PC-9 (cell line): Measurements from ENCODE around the gene LUC7L. TPM values are rescaled to one million over a fixed set of nuclear protein-coding genes. Genes with fewer than 3 reads are reported as not detected.

Experiments used
- BruUV-seq: library from RNA; stranded (reverse); fragments of 400-500 nt; replicated peaks from 2 replicates; lab custom pipeline; 2021; lab: Mats Ljungman, UMichigan
- CTCF ChIA-PET: fragments of 300-600 bp; sonication (Branson Sonifier 250); formaldehyde crosslinking; loops from one replicate; lab custom pipeline; 2022; ENCODE audit warnings: antibody characterized with exemption; lab: Charles Lee
- POLR2A ChIA-PET: fragments of 300-600 bp; sonication (Branson Sonifier 250); formaldehyde crosslinking; loops from one replicate; lab custom pipeline; 2022; ENCODE audit warnings: antibody characterized with exemption; ENCODE audit not compliant: unreplicated experiment; lab: Charles Lee
- DNase-seq, 2 experiments: peaks; one replicate each; pipeline versions ENCODE4 v3.0.0 to v3.0.0-alpha.2; 2015 to 2022; ENCODE audit warnings: mixed read lengths in 1 of 2
- H2AFZ ChIP-seq: fragments of 200-600 bp; sonication (generic); 2 replicates; pipeline ENCODE4 v1.8.1; 2017; ENCODE audit warnings: antibody characterized with exemption
- H3F3A ChIP-seq: fragments of 200-600 bp; sonication (generic); 2 replicates; pipeline ENCODE4 v1.8.1; 2017; ENCODE audit warnings: antibody characterized with exemption, mild to moderate bottlenecking, low read depth; ENCODE audit not compliant: insufficient read depth
- H3K27ac ChIP-seq: fragments of 200-600 bp; sonication (generic); 2 replicates; pipeline ENCODE4 v1.6.1; 2016; ENCODE audit warnings: mixed run types
- H3K27me3 ChIP-seq: fragments of 200-600 bp; sonication (generic); 2 replicates; pipeline ENCODE4 v1.6.1; 2016; ENCODE audit warnings: low read depth, mixed run types; ENCODE audit not compliant: insufficient read depth
- H3K36me3 ChIP-seq: fragments of 200-600 bp; sonication (generic); 2 replicates; pipeline ENCODE4 v1.6.1; 2016; ENCODE audit warnings: low read depth, mixed run types
- H3K4me1 ChIP-seq: fragments of 200-600 bp; sonication (generic); replicated peaks from 2 replicates; pipeline ENCODE4 v1.6.1; 2016; ENCODE audit warnings: mixed run types; ENCODE audit not compliant: insufficient read depth
- H3K4me2 ChIP-seq: fragments of 200-600 bp; sonication (generic); 2 replicates; pipeline ENCODE4 v1.6.1; 2017; ENCODE audit warnings: mixed run types
- H3K4me3 ChIP-seq: fragments of 200-600 bp; sonication (generic); 2 replicates; pipeline ENCODE4 v1.6.1; 2016; ENCODE audit warnings: mixed run types
- H3K79me2 ChIP-seq: fragments of 200-600 bp; sonication (generic); 2 replicates; pipeline ENCODE4 v1.6.1; 2017; ENCODE audit warnings: low read depth, mixed run types
- H3K9me2 ChIP-seq: fragments of 200-600 bp; sonication (generic); 2 replicates; pipeline ENCODE4 v1.8.1; 2017; ENCODE audit warnings: mild to moderate bottlenecking; ENCODE audit not compliant: insufficient read depth
- H3K9me3 ChIP-seq: fragments of 200-600 bp; sonication (generic); 2 replicates; pipeline ENCODE4 v1.8.1; 2016; ENCODE audit warnings: low read depth; ENCODE audit not compliant: insufficient read depth
- H4K20me1 ChIP-seq: fragments of 200-600 bp; sonication (generic); 2 replicates; pipeline ENCODE4 v1.8.1; 2017; ENCODE audit not compliant: insufficient read depth
- EZH2 ChIP-seq: fragments of 200-600 bp; sonication (generic); IDR thresholded peaks from 2 replicates; pipeline ENCODE4 v1.8.0; 2017; ENCODE audit warnings: antibody characterized with exemption, low read depth
- intact Hi-C: fragments of 100-400 bp; cut with micrococcal nuclease; formaldehyde crosslinking; loops from one replicate; pipeline ENCODE4 v1.10.0; 2022; ENCODE audit not compliant: unreplicated experiment
- total RNA-seq: library from RNA; stranded (reverse); gene quantifications from 2 replicates; pipeline ENCODE4 v1.2.3, GENCODE V29; 2021
- TF ChIP-seq, protein P1 (sequence below): fragments of 200-600 bp; sonication (generic); conservative IDR thresholded peaks from 2 replicates; pipeline ENCODE4 v1.6.1; 2017; ENCODE audit warnings: mixed run types, antibody characterized with exemption, mild to moderate bottlenecking, moderate library complexity

Gene LUC7L
- total RNA-seq, 1 experiment from 2014 or later, result 64.3 TPM

DNA sequence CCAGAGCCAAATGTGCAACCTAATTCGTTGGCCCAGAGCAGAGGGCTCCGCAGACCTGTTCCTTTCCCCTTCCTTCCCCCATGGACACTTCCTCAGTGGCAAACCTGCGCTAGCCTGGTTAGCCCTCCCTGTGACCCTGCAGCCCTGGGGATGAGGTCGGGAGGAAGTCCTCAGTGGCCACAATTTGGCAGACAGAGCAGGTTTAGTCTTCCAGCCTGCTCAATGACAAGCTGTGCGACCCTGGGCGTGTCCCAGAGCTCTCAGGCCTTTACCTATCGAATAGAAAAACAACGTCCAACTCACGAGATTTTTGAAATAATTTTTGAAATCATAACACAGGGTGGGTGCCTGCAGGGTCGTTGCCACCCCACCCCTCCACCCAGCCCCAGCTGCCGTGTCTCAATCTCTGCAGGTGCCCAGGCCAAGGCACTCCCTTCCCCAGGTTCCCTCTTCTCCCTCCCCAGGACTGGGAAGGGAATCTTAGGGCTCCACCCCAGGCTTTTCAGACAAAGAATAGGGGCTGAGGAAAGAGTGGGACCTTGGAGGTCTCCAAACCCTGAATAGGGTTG is 62.0 kb downstream of the LUC7L start:
- Histone ChIP-seq H3K9me2 (no peaks in the 10 kb centered on the region), H3K4me3 (no peak overlapping the region), H3K4me1 (no peaks in the 10 kb centered on the region), H3K36me3 (no peaks in the 10 kb centered on the region), H3K4me2 (no peak overlapping the region), H2AFZ (no peak overlapping the region), H3K9me3 (no peaks in the 10 kb centered on the region), H3F3A (peaks cover 6% of the 10 kb centered on the region; the same call in 1 of the 2 replicates), H3K79me2 (no peaks in the 10 kb centered on the region), H3K27me3 (peaks cover 14% of the 10 kb centered on the region), H4K20me1 (no peaks in the 10 kb centered on the region), H3K27ac (no peak overlapping the region)
- DNase-seq, result no peak
- no TSS peak for BruUV-seq
- CTCF ChIA-PET, result no interaction called here
- TF ChIP-seq, protein P1, sequence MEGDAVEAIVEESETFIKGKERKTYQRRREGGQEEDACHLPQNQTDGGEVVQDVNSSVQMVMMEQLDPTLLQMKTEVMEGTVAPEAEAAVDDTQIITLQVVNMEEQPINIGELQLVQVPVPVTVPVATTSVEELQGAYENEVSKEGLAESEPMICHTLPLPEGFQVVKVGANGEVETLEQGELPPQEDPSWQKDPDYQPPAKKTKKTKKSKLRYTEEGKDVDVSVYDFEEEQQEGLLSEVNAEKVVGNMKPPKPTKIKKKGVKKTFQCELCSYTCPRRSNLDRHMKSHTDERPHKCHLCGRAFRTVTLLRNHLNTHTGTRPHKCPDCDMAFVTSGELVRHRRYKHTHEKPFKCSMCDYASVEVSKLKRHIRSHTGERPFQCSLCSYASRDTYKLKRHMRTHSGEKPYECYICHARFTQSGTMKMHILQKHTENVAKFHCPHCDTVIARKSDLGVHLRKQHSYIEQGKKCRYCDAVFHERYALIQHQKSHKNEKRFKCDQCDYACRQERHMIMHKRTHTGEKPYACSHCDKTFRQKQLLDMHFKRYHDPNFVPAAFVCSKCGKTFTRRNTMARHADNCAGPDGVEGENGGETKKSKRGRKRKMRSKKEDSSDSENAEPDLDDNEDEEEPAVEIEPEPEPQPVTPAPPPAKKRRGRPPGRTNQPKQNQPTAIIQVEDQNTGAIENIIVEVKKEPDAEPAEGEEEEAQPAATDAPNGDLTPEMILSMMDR, result no peak
- TF ChIP-seq EZH2, result no peak
- intact Hi-C loops, result no loop called here
- POLR2A ChIA-PET, result no interaction called here

DNA sequence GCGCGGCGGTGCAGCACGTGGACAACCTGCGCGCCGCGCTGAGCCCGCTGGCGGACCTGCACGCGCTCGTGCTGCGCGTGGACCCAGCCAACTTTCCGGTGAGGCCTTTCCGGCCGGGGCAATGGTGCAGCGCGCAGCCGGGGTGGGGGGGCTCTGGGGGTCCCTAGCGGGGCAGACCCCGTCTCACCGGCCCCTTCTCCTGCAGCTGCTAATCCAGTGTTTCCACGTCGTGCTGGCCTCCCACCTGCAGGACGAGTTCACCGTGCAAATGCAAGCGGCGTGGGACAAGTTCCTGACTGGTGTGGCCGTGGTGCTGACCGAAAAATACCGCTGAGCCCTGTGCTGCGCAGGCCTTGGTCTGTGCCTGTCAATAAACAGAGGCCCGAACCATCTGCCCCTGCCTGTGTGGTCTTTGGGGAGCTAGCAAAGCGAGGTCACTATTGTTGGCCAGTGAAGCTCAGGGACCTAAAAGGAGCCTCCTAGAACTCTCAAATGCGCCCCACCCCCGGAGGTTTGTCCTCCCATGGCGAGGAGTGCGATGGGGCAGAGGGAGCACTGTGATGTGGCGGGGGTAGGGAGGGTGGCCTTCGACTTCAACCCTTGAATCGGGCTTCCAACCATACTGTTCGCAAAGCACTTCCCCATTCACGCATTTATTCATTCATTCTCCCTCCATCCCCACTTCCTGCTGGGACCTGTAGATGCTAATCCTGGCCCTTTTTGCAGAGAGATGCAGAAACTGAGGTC is 62.7 kb downstream of the LUC7L start:
- intact Hi-C loops, result no loop called here
- Histone ChIP-seq H3K27me3 (peaks cover 14% of the 10 kb centered on the region), H3K36me3 (no peaks in the 10 kb centered on the region), H3K9me3 (no peaks in the 10 kb centered on the region), H3K27ac (no peak overlapping the region), H3F3A (peaks cover 6% of the 10 kb centered on the region; the same call in 1 of the 2 replicates), H3K4me1 (no peaks in the 10 kb centered on the region), H2AFZ (no peak overlapping the region), H3K9me2 (no peaks in the 10 kb centered on the region), H3K79me2 (no peaks in the 10 kb centered on the region), H3K4me3 (no peak overlapping the region), H3K4me2 (no peak overlapping the region), H4K20me1 (no peaks in the 10 kb centered on the region)
- CTCF ChIA-PET, result no interaction called here
- TF ChIP-seq, protein P1, result no peak
- no peak for TF ChIP-seq EZH2
- BruUV-seq, result no TSS peak
- POLR2A ChIA-PET, result no interaction called here
- no peak for DNase-seq

DNA sequence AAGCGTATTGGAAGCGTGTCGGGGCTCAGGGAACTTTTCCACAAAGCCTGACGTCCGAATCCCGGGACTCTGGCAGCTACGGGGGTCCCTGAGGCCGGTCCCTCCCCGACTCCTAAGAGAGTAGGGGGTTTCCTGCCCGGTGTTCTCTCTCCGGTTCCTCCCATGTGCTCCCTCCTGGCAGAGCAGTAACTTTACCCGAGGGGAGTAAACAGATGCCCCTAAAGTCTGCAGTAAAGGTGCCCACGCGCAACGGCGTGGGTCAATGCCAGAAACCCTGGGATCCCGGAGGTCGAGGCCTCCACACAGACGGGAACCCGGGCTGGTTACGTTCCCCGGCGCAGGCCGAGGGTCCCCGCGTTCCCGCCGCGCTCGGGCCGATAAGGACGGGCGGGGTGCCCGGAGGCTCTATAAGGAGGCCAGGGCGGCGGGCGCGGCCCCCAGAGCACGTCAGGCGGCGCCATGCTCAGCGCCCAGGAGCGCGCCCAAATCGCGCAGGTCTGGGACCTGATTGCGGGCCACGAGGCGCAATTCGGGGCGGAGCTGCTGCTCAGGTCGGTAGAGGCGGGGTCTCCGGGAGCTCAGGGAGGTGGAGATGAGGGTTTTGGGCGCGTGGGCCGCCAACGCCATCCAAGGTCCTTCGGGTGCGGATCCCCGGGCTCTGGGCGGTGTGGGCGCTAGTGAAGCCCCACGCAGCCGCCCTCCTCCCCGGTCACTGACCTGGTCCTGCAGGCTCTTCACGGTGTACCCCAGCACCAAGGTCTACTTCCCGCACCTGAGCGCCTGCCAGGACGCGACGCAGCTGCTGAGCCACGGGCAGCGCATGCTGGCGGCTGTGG is 63.5 kb downstream of the LUC7L start, which contains the start of gene HBM:
TSS of gene HBM (plus strand) at position 440 of the 836 bp plus-strand sequence. CDS start at position 460, 20 bp downstream.
- no peaks in the 10 kb centered on the region for H3K9me2 ChIP-seq
- ChIA-PET POLR2A (no interaction called here), CTCF (no interaction called here)
- BruUV-seq, result no TSS peak
- H3F3A ChIP-seq, result peaks cover 6% of the 10 kb centered on the region; the same call in 1 of the 2 replicates
- no peak within 1 kb of the TSS for H3K27ac ChIP-seq
- peaks cover 17% of the 10 kb centered on the region for H3K27me3 ChIP-seq
- DNase-seq, result no peak
- H3K9me3 ChIP-seq, result no peaks in the 10 kb centered on the region
- H3K36me3 ChIP-seq, result no peaks in the 10 kb centered on the region
- no peaks in the 10 kb centered on the region for H4K20me1 ChIP-seq
- H3K4me2 ChIP-seq, result no peak within 1 kb of the TSS
- no peaks in the 10 kb centered on the region for H3K4me1 ChIP-seq
- TF ChIP-seq EZH2, result no peak
- TF ChIP-seq, protein P1, result no peak
- H3K4me3 ChIP-seq, result no peak within 1 kb of the TSS
- no peak within 1 kb of the TSS for H2AFZ ChIP-seq
- intact Hi-C loops, result no loop called here
- H3K79me2 ChIP-seq, result no peaks in the 10 kb centered on the region
